ENCODE measurements around the gene TRAF5.

- TF ChIP-seq, protein P1, sequence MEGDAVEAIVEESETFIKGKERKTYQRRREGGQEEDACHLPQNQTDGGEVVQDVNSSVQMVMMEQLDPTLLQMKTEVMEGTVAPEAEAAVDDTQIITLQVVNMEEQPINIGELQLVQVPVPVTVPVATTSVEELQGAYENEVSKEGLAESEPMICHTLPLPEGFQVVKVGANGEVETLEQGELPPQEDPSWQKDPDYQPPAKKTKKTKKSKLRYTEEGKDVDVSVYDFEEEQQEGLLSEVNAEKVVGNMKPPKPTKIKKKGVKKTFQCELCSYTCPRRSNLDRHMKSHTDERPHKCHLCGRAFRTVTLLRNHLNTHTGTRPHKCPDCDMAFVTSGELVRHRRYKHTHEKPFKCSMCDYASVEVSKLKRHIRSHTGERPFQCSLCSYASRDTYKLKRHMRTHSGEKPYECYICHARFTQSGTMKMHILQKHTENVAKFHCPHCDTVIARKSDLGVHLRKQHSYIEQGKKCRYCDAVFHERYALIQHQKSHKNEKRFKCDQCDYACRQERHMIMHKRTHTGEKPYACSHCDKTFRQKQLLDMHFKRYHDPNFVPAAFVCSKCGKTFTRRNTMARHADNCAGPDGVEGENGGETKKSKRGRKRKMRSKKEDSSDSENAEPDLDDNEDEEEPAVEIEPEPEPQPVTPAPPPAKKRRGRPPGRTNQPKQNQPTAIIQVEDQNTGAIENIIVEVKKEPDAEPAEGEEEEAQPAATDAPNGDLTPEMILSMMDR (IDR thresholded peaks at IDR 0.05): no peak
- no peak for TF ChIP-seq POLR2A (IDR thresholded peaks at IDR 0.05)
These were observed 21.6 kb upstream of the TRAF5 start for GRCh38 chr1:211305044-211305443.
